Measurements from ENCODE around the gene TMEM63A.
"Not testable (repeated sequence)": the region's sequence is repeated elsewhere in the genome, so short reads cannot be mapped to it uniquely, and the experiment has no call there.

Gene TMEM63A

DNA sequence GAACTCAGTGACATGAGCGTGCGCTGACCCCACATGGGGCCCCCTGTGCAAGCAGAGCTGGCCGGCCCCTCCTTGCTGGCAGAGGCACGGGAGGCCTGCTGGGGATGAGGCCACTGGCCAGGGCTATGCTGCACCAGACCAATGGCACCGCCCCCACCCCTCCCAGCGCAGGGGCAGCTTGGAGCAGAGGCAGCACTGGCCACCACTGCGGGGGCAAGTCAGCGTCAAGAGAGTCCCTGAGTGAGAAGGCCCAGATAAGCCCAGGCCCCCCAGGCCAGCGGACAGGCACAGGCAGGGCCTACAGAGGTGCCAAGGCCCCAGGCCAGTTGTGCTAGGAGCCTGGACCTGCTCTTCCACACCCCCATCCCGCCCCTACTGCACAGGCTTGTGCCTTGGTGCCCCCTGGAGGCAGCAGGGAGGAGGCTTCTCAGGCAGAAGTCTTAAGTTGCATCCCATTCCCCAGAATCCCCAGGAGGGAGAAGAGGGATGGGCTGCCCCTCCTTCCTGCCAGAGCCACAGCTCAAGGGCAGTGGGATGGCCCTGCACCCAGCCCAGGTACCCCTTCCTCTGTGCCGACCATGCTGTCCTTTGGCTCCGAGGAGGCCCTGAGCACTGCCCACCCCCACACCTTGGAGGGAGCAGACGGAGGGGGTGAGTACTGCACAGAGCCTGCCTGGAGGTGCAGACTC is 36.5 kb downstream of the TMEM63A start:
- DNase-seq (ENCODE audit: low spot score): peak; percentile 68

GRCh38 chr1:225845097-225845496 is 37.1 kb downstream of the TMEM63A start:
- DNase-seq (ENCODE audit: low spot score): no peak

DNA sequence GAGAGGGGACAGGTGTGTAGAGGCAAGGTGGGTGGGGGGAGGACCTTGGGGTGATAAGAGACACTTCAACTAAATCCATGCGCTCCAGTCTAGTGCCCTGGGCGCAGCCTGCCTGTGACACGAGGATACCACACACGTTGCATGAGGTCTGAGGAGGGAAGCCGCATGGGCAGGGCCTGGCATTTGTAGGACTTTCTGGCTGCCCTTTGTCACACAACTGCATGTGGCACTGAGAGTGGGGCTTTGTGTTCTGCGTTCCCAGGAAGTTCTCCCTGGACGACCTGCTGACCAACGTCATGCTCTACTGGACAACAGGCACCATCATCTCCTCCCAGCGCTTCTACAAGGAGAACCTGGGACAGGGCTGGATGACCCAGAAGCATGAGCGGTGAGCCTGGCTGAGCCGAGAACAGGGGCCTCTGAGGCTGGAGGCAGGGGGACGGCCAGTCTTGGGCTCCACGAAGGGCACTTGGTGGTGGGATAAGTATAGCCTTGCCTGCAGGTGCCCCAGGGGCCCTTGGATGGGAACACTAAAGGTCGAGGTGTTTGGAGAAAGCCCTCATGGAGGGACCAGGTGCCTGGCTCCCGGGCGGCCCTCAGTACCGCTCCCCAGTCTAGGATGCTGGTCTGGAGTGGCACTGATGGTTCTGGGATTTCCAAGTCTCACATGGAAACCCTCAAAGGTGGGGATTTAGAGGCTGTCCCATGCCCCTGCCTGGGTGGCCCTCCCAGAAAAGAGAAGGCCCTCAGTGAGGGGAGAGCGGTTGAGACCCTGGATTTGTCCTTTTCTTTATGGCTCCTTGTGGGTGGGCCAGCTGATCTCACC is 37.7 kb downstream of the TMEM63A start:
- peak; percentile 64 for DNase-seq (ENCODE audit: low spot score)

DNA sequence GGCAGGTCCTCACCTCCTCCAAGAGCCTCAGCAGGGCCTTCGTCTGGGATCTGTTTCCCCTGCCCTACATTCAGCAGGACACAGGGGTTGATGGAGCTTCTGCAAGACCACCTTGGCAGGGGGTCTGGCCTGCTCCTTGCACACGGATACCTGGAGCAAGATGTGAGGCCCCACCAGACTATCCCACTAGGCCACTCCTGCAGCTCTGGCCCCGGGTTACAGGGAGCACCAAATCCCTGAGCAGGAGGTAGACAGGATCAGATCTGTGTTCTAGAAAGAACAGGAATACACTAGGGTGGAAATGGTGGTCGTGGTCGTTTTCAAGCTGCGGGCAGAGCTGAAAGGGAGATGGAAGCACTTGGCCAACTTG is 38.8 kb downstream of the TMEM63A start:
- peak; percentile 24 for DNase-seq (ENCODE audit: low spot score)

DNA sequence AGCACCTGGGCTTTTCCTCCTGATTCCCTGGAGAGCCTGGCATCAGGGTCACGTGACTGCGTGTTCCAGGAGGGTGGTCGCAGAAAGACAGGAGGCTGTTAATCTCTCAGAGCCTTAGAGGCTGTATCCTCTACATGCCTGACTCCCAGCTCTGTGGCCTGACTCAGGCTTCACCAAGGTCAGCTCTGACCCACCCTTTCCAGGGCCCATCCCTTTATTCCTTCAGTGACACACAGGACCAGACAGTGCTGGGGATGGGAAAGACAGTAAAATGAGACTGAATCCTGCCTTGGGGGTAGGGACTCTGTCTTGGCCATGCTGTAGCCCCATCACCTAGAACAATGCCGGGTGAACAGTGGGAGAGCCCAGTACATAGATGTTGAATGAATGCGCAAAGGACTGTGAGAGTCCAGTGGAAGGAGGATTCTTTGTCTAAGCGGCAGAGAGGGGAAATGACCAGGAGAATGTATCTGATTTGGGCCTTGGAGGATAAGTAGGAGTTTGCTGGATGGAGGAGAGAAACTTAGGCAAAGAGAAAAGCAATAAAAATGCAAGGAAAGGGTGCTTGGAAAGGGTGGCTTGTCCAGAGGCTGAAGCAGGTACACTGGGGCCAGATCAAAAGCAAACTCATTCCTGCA is 39.3 kb downstream of the TMEM63A start:
- peak; percentile 26 for DNase-seq (ENCODE audit: low spot score)

DNA sequence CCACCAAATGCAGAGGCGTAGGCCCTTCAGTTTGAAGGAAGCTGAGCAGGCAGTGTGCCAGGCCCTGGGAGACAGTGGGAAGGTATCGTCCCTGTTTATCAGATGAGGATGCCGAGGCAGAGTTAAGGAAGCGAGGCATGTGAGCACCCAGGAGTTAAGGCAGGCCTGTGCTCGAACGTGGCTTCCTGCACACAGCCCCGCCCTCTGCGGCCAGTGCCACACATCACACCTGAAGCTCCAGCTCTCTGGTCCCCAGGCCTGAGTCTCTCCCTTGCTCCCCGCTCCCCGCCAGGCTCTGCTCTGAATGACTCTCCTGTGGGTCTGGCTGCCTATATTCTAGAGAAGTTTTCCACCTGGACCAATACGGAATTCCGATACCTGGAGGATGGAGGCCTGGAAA is 40.1 kb downstream of the TMEM63A start:
- no peak for DNase-seq (ENCODE audit: low spot score)

GRCh38 chr1:225840713-225841112 is 41.5 kb downstream of the TMEM63A start:
- DNase-seq (ENCODE audit: low spot score): no peak

- no peak for DNase-seq (ENCODE audit: low spot score)
Measured at GRCh38 chr1:225840223-225840610, 42.0 kb downstream of the TMEM63A start.

GRCh38 chr1:225838793-225839192 is 43.4 kb downstream of the TMEM63A start:
- no peak for DNase-seq (ENCODE audit: low spot score)

DNA sequence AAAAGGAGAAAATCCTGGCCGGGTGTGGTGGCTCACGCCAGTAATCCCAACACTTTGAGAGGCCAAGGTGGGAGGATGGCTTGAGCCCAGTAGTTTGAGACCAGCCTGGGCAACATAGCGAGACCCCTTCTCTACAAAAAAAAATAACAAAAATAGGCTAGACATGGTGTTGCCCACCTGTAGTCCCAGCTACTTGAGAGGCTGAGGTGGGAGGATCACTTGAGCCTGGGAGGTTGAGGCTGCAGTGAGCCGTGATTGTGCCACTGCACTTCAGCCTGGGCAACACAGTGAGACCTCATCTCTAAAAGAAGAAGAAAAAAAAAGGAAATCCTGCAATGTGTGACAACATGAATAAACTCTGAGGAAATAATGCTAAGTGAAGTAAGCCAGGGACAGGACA is 45.9 kb downstream of the TMEM63A start:
- DNase-seq (ENCODE audit: low spot score): not testable (repeated sequence)

DNA sequence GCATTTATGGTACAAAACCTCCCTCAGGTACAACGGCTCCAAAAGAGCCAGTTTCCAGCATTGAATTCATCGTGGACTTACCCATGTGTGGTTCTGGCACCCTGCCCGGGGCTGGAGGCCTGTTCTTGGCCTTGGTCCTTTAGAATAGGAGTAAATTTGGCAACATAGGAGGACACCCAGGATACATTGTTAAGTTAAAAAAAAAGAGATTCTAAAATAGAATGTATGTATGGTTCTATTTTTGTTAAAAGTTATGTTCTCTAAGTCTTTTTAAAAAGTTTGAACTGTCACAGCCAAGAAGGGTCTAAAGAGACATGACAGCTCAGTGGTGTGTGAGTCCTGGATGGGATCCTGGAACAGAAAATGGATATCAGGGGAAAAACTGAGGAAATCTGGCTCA is 46.3 kb downstream of the TMEM63A start:
- no peak for DNase-seq (ENCODE audit: low spot score)

DNA sequence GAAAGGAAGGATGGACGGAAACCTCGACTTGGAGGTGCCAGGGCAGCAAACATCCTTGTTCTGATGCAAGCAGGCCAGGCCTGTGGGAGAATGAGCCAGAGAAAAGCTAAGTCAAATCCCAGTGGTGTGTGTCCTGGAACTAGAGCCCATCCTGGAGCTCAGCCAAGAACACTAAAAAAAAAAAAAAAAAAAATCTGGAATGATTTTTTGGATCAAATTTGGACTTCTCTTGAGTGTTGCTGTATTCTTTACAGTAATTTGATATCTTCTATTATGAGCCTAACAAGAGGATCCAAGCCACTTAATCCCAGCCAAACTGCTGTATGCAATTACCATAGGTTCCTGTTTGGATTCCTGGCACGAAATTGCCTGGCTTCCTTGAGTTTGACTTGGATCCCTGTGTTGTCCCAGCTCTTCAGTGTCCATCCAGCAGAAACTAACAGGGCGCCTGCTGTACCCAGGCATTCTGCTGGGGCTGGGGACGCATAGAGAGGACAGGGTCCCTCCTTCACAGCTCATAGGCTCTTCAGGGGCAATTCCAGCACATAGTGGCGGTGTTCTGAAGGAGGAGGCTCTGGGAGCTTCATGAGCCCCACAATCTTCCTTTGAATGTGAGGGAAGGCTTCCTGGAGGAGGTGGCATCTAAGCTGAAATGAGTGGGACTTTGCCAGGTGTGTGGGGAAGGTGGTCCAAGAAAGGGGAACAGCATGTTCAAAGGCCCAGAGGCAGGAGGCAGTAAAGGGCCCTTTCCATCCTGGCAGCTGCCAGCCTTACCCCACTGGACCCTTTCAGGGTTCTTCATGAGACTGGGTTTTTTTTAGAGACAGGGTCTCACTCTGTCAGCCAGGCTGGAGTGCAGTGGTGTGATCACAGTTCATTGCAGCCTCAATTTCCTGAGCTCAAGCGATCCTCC is 47.5 kb downstream of the TMEM63A start:
- DNase-seq (ENCODE audit: low spot score): peak; percentile 58

DNA sequence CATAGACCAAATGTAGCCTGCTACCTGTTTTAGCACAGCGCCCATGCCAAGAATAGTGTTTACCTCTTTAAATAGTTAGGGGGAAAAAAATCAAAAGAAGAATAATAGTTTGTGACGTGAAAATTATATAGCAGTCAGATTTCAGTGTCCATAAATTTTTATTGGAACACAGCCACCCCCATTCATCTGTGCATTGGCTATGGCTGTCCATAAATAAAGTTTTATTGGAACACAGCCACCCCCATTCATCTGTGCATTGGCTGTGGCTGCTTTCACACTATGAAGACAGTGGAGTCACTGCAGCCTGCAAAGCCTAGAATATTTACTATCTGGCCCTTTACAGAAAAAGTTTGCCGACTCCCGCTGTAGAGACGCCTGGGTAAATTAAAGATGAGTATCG is 51.3 kb downstream of the TMEM63A start:
- DNase-seq (ENCODE audit: low spot score): no peak

DNA sequence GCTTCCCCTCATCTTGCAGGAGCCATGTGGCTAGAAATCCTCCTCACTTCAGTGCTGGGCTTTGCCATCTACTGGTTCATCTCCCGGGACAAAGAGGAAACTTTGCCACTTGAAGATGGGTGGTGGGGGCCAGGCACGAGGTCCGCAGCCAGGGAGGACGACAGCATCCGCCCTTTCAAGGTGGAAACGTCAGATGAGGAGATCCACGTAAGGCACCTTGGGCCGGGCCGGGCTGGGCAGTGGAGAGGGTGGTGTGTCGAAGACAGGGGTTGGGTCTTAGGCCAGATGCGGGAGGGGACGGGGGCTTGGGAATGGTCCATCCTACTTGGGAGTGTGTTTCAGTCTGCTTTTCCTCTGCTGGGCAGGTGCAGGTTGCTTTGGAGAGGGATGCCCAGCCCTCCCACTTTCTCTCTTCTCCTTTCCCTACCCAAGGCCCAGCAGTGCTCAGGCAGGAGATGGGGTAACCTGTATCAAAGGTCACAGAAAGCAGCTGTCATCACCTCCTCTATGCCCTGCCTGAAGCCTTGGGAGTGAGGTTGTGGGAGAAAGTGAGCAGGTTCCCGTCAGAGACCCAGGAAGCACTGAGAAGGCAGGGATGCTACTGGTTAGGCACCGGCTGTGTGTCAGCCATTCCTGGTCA is 53.4 kb downstream of the TMEM63A start:
- no peak for DNase-seq (ENCODE audit: low spot score)

GRCh38 chr1:225827076-225827475 is 55.1 kb downstream of the TMEM63A start:
- DNase-seq (ENCODE audit: low spot score): no peak

DNA sequence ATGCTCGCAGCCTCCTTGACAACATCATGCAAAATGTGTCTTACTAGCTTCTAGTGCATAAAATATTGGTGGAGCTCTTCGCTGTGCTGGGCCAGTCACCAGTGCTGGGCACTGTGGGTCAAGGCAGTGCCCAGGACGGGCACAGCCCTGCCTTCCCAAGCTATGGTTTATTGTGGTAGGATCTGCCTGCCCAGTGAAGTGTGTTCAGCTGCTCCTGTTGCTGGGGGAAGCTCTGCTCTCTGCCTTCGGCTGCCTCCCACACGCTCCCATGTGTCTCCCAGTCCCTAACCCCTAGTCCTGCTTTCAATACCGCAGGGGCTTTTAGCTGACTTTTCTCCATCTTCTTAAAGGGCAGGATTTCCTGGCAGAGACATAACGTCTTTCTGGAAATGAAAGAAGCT is 56.6 kb downstream of the TMEM63A start:
- DNase-seq (ENCODE audit: low spot score): no peak

- no peak for DNase-seq (ENCODE audit: low spot score)
Measured at GRCh38 chr1:225825078-225825477, 57.1 kb downstream of the TMEM63A start.

- no peak for DNase-seq (ENCODE audit: low spot score)
Measured at GRCh38 chr1:225824533-225824941, 57.6 kb downstream of the TMEM63A start.

DNA sequence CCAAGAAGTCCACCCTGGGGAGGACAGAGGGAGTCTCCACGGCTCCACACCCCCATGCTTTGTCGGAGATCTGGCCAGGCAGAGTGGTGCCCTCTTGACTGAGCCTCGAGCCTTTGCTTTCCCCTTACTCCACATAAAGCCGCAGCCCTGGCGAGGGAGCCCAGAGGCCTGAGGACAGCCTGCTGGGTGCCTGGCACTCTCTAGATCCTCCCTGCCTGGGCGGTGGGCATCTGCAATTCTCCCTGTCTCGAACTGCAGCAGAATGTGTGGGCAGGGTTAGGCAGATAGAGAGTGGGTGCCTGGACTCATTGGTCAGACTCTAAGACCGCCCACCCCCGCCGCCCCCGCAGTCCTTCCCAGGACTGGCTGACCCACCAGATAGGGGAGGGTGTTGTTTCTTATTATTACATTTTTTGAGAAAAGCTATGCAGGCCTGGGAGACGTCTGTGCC is 58.3 kb downstream of the TMEM63A start:
- no peak for DNase-seq (ENCODE audit: low spot score)

GRCh38 chr1:225822655-225823403 is 59.4 kb downstream of the TMEM63A start:
- no peak for DNase-seq (ENCODE audit: low spot score)

All from pons (tissue), 1 donor.